ENCODE results near the gene C12orf43. TPM values are rescaled to one million over a fixed set of nuclear protein-coding genes. Genes with fewer than 3 reads are reported as not detected.

C12orf43 gene
- polyA plus RNA-seq, 1 donor = 11.9 TPM

GRCh38 chr12:121030576-121031212 lies 14.4 kb upstream of the C12orf43 start:
- no peak for DNase-seq

GRCh38 chr12:121026274-121027045 lies 10.2 kb upstream of the C12orf43 start:
- DNase-seq = no peak

- DNase-seq = no peak
Observed at GRCh38 chr12:121025442-121026226, 9.3 kb upstream of the C12orf43 start.

- no peak for DNase-seq
Observed at GRCh38 chr12:121023799-121024198, 7.5 kb upstream of the C12orf43 start.

GRCh38 chr12:121022713-121023112 lies 6.4 kb upstream of the C12orf43 start:
- DNase-seq = no peak

GRCh38 chr12:121021754-121022153 lies 5.5 kb upstream of the C12orf43 start:
- no peak for DNase-seq

- DNase-seq = no peak
Observed at GRCh38 chr12:121018860-121019617, 2.8 kb upstream of the C12orf43 start.

GRCh38 chr12:121017966-121018491 lies 1.7 kb upstream of the C12orf43 start:
- DNase-seq = no peak

- DNase-seq = no peak
Observed at GRCh38 chr12:121013715-121014114, 2.6 kb downstream of the C12orf43 start.

- DNase-seq = no peak
Observed at GRCh38 chr12:121011820-121012219, 4.5 kb downstream of the C12orf43 start.

GRCh38 chr12:121010860-121011259 lies 5.4 kb downstream of the C12orf43 start:
- no peak for DNase-seq

GRCh38 chr12:121009741-121010140 lies 6.5 kb downstream of the C12orf43 start:
- no peak for DNase-seq

GRCh38 chr12:121008347-121009098 lies 7.8 kb downstream of the C12orf43 start:
- DNase-seq = no peak

- no peak for DNase-seq
Observed at GRCh38 chr12:121005346-121005815, 10.9 kb downstream of the C12orf43 start.

GRCh38 chr12:121004253-121004815 lies 12.0 kb downstream of the C12orf43 start:
- no peak for DNase-seq

GRCh38 chr12:121003650-121004049 lies 12.6 kb downstream of the C12orf43 start:
- no peak for DNase-seq

- DNase-seq = no peak
Observed at GRCh38 chr12:121001841-121002483, 14.3 kb downstream of the C12orf43 start.

- DNase-seq = no peak
Observed at GRCh38 chr12:121001060-121001459, 15.2 kb downstream of the C12orf43 start.

GRCh38 chr12:121000530-121000929 lies 15.8 kb downstream of the C12orf43 start:
- DNase-seq = no peak

All from hindlimb muscle (tissue), 1 donor.